GM15510 (cell line): ENCODE measurements around the gene MSRB1.

Experiments used
- POLR2A ChIP-seq: IDR thresholded peaks from 3 replicates; pipeline ENCODE4 v1.6.1; 2011; ENCODE audit warnings: borderline replicate concordance; ENCODE audit not compliant: insufficient read length; ENCODE audit errors: extremely low read depth

The MSRB1 gene

DNA sequence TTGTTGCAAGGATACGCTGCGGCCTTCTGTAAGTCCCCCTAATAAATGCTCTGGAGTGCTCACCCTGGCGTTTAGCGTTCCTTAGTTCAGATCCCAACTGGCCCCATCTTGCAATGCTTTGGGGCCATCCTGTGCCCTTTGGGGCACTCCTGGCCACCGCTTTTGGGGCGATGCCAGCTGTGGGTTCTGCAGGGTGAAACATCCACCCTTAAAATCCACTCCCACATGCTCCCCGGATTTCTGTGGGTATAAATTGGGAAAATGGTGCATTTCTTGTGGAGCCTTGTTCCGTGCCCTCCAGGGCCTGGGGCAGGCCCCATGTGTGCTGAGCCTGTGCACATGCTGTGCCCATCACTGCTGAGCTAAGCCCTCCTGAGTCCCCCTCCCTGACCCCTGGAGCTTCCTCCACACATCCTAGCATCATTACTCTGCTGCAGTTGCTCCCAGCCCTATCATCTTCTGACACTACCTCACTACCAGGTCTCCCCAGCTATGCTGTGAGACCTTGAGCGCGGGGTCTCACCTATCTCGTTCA lies 6.0 kb downstream of the MSRB1 start:
- TF ChIP-seq POLR2A = no peak

- TF ChIP-seq POLR2A = no peak
Measured at GRCh38 chr16:1933097-1933661, 9.8 kb downstream of the MSRB1 start.

GRCh38 chr16:1932050-1933028 lies 10.7 kb downstream of the MSRB1 start:
- no peak for TF ChIP-seq POLR2A

- no peak for TF ChIP-seq POLR2A
Measured at GRCh38 chr16:1930338-1930720, 12.7 kb downstream of the MSRB1 start.

DNA sequence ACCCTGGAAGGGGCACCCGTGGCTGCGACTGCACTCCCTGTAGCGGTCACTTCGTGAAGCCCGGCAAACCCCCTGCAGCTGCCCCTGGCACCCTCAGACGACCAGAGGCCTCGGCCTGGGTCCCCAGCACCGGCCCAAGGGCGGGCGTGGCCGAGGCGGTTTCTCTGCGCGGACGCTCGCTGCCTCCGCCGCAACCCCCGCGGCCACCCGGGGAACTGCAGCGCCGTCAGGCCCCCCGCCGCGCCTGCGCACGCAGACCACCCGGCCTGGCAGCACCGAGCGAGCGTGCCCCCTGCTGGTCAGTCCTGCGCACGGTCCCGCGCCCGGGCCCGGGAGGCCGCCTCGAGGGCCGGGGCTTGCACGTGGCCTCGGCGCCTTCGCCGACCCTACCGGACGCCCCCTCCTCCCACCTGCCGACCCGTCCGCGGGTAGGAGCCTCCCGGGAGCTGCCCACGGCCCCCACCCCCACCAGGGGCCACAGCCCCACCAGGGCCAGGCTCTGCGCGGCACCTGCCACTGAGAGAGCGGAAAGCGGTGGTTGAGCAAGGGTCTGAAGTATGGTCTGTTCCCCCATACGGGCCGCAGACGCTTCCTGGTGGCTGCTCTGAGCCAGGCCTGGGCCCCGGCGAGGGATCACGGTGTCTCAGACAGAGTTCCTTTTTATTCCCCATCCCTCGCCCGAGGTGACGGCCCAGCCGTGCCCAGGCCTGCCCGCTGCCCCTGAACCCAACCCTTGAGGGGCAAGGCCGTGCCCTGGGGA lies 13.2 kb downstream of the MSRB1 start:
- TF ChIP-seq POLR2A = peak; percentile 32

DNA sequence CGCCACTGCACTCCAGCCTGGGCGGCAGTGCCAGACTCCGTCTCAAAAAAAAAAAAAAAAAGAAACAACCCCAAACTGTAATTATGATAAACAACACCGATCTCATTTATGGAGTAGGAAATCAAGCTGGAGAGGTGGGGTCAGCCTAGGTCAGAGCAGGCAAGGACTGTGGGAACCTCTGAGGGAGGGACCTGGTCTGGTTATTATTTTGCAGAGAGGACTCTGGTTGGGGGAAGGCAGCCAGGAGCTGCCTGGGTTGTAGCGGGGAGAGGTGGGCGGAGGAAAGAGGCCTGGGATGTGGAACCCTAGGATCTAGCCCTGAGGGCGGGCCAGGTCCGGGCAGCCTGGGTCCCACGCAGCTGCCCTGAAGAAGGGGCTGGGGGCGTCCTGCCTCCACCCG lies 13.9 kb downstream of the MSRB1 start:
- TF ChIP-seq POLR2A = no peak

DNA sequence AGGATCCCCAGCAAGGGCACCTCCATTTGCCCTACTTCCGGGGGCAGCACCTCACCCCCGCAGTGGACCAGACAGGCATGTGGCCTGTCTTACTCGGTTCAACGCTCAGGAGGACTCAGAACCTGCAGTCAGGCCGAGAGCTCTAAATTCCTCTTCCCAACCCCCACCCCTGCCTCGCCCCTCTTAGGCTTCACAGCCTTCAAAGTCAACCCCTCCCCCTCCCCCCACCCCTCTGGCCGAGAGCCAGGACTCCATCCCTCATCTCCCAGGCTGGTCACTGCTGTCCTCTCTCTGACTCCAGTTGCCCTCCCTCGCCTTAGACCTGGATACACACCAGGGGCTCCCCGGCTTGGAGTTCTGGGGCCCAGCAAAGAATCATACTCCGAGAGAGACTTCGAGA lies 16.7 kb downstream of the MSRB1 start:
- no peak for TF ChIP-seq POLR2A

- no peak for TF ChIP-seq POLR2A
Measured at GRCh38 chr16:1924095-1924494, 18.9 kb downstream of the MSRB1 start.

- no peak for TF ChIP-seq POLR2A
Measured at GRCh38 chr16:1923299-1924034, 19.5 kb downstream of the MSRB1 start.

DNA sequence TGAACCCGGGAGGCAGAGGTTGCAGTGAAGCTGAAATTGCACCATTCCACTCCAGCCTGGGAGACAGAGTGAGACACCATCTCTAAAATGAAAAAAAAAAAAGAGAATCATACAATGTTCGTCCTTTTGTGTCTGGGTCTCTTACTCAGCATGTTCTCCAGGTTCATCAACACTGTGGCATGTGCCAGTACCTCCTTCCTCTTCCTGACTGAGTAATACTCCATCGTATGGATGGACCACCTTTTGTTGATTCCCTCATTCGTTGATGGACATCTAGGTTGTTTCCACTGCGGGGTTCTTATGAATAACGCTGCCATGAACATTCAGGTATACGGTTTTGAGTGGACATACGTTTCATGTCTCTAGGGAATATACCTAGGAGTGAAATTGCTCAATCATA lies 20.6 kb downstream of the MSRB1 start:
- TF ChIP-seq POLR2A = no peak

DNA sequence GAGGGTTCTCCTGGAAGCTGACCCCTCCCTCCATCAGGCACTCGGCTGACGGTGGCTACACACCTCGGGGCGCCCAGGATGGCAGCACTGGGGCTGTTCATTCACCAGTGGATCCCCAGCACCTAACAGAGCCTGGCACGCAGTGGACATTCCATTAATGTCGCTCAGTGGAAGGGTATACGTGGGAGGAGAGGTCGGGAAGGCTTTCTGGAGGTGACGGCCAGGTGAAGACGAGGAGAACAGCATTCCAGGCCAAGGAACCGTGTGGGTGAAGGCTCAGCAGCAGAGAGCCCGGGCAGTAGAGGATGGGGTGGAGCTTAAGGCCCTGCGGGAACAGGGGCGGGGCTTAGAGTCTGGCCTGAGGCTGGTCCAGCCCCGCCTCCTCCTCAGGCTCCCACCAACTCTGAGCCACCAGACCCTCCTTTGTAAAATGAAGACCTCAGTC lies 22.2 kb downstream of the MSRB1 start:
- TF ChIP-seq POLR2A = no peak

DNA sequence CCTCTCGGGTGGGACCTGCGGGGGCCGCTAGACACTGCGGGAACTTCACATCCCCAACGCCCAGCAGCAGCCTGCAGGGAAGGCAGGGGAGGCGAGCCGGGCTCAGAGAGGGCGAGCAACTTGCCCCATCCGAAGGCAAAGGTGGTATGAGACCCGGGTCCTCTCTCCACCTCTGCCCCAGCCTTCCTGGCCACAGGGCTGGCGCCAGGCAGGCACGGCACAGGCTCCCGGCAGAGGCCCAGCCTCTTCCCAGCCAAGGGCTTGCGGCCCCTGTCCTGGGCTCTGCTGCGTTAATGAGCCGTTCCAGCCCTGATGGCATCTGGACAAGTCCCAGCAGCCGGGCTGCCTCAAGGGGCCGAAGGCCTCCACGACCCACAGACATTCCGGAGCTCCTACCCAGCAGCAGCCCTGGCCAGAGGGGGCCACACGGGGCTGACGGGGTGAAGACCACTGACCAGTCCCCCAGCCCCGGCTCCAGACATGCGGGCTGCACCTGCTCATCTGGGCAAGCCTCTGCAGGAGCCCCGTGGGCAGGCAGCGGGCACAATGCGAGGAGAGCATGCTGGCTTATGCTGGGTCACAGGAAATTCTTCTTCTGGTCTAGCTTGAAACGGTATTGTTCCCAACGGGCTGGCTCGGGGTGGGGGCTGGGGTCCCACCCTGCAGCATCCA lies 23.5 kb downstream of the MSRB1 start:
- no peak for TF ChIP-seq POLR2A

GRCh38 chr16:1918351-1919326 lies 24.4 kb downstream of the MSRB1 start, which contains the start of gene HS3ST6:
Gene HS3ST6, minus strand, starts transcription at chr16:1918415. Its CDS starts 92 bp downstream, at chr16:1918323.
- no peak for TF ChIP-seq POLR2A

- TF ChIP-seq POLR2A = no peak
Measured at GRCh38 chr16:1917665-1918350, 25.2 kb downstream of the MSRB1 start.
